NCI-H510A (cell line): ENCODE results near the gene NEK8.
"Not testable (repeated sequence)": the region's sequence is repeated elsewhere in the genome, so short reads cannot be mapped to it uniquely, and the experiment has no call there.

Source experiments
- DNase-seq: peaks from one replicate; lab custom pipeline; 2025; lab: John Stamatoyannopoulos, UW

NEK8 gene

DNA sequence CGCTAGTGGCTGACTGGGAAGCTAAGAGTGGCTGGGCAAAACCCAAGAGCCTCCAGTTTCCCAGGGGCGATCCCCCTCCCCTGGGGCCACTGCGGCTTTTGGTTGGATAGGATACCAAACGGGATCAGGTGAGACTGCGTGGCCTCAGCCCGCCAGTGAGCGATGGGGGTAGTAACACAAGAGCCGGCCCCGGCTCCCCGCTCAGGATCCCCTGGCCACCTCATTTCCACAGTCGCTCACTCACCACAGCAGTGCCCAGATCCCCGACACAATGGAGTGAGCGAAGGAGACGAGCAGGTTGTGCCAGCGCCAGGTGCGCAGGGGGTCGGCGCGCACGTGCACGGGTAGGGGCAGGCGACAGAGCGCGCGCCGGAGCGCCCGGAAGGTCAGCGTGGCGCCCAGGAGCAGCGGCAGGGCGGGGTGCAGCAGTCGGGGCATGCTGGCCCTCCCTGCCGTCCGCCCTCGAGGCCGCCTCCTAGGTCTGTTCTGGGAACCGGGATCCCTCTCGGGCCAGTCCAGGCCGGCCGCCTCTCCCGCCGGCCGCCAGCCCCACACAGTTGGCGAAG, 2.8 kb upstream of the NEK8 start:
- DNase-seq = peak; percentile 96

DNA sequence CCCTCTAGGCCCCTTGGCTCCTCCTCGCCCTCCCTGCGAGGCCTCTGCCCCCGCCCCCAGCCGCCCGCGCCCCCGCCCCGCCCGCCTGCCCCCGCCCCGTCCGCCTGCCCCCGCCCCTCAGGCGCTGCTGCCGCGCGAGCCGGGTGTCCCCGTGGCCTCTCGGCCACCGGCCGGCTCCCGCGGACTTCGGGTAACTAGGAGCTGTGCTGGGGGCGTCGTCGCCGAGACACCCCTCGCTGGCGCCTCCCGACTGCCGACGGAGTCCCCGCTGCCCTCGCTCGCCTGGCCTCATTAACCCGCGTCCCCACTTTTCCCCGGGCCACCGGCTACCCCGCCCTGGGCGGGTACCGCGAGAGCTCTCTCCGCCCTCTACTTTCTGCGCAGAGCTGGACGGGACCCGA, 2.4 kb upstream of the NEK8 start, which contains the start of gene TLCD1:
Gene TLCD1 (minus strand): TSS at position 8 of the 401 bp plus-strand sequence. CDS start 136 bp downstream, outside the sequence.
- peak; percentile 80 for DNase-seq

DNA sequence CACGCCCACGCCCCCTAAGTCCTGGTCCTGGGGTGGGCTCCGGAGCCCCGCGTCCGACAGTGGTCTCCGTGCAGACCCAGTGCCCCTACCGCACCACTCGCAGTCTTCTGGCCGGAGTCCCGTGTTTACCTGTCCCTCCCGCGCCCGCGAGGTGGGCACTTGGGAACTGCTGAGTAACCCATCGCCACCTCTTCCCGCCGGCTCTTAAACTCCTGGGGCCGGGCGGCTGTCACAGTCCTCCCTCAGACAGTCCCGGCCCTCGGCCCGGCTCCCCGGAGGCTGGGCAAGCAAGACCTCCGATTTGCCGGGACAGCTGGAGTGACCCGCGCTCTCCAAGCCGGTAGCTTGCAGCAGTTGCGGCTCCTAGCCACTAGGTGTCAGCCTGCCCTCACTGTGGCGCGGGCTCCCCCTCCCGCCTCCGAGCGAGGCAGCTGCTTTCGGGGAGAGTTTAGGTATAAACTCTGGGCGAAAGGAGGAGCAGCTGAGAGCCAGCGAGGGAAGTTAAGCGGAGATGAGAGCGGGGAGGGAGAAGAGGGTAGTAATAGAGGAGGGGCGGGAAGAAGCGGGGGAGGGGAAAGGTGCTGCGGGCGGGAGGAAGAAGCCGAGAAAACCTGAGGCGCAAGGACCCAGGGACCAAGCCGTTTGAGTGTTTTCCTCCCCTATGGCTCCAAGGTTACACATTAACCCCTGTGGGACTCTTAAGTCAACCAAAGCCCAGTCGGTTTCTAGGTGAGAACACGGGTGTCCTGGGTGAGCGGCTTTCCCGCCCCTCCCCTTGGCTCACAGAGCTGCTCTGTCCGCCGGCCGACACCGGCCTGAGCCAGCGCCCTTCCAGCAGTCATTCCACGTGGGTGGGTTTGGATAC, 1.7 kb upstream of the NEK8 start:
- peak; percentile 98 for DNase-seq

DNA sequence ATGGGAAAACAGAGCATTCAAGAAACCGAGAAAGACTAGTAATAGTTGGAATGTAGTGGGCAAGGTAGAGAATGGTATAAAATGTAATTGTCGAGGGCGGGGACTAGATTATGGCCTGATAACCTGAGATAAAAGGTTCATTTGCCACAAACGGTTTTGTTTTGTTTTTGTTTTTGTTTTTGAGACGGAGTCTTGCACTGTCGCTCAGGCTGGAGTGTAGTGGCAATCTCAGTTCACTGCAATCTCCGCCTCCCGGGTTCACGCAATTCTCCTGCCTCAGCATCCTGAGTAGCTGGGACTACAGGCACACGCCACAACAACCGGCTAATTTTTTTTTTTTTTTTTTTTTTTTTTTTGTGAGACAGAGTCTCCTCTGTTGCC, 1.4 kb downstream of the NEK8 start:
- no peak for DNase-seq

DNA sequence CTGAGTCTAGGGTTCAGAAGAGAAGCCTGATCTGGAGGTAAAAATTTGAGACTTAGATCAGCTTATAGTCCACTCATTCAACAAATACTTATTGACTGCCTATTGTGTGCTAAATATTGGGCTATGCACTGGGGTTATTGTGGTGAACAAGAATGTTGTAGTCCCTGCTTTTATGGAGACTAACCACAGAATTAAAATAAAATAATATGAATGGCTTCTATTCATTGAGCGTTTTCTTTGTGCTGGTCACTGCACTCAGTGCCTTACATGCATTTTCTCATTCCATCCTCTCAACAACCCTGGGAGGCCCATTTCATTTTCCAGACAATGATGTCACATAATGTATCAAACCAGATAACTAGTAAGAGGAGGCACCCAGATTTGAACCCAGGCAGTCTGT, 4.8 kb downstream of the NEK8 start:
- no peak for DNase-seq

DNA sequence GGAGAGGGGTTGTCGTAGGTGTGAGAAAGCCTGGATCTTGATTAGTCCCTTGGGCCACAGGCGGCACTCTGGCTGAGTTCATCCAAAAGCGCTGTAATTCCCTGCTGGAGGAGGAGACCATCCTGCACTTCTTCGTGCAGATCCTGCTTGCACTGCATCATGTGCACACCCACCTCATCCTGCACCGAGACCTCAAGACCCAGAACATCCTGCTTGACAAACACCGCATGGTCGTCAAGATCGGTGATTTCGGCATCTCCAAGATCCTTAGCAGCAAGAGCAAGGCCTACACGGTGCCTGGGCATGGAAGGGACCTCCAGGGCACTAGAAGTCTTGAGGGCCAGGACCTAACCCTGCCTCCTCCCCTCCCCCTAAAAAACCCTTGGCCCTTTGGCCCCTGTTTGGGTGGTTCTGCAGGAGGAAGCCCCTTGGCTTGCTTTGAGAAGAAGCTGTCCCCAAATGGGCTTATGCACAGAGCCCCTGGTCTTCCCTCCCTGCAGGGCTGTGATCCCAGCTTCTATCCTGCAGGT, 6.2 kb downstream of the NEK8 start:
- DNase-seq = no peak

DNA sequence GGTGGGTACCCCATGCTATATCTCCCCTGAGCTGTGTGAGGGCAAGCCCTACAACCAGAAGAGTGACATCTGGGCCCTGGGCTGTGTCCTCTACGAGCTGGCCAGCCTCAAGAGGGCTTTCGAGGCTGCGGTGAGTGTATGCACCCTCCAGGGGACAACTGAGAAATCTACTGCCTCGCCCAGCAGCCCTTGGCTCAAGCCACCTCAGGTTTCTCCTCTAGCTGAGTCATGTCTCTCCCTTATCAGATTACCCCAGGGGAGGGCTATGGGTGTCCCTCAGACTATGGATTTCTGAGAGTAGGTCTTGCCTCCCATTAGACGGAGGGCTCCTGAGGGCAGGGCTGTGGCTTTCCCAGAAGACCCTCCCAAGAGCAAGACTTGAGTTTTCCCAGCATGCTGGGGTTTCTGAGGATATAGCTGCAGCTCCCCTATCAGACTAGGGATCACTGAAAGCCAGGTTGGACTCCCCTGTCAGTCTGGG, 6.7 kb downstream of the NEK8 start:
- DNase-seq = no peak

DNA sequence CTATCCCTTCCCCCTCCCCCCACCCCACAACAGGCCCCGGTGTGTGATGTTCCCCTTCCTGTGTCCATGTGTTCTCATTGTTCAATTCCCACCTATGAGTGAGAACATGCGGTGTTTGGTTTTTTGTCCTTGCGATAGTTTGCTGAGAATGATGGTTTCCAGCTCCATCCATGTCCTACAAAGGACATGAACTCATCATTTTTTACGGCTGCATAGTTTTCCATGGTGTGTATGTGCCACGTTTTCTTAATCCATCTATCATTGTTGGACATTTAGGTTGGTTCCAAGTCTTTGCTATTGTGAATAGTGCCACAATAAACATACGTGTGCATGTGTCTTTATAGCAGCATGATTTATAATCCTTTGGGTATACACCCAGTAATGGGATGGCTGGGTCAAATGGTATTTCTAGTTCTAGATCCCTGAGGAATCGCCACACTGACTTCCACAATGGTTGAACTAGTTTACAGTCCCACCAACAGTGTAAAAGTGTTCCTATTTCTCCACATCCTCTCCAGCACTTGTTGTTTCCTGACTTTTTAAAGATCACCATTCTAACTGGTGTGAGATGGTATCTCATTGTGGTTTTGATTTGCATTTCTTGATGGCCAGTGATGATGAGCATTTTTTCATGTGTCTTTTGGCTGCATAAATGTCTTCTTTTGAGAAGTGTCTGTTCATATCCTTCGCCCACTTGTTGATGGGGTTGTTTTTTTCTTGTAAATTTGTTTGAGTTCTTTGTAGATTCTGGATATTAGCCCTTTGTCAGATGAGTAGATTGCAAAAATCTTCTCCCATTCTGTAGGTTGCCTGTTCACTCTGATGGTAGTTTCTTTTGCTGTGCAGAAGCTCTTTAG, 7.6 kb downstream of the NEK8 start:
- not testable (repeated sequence) for DNase-seq

DNA sequence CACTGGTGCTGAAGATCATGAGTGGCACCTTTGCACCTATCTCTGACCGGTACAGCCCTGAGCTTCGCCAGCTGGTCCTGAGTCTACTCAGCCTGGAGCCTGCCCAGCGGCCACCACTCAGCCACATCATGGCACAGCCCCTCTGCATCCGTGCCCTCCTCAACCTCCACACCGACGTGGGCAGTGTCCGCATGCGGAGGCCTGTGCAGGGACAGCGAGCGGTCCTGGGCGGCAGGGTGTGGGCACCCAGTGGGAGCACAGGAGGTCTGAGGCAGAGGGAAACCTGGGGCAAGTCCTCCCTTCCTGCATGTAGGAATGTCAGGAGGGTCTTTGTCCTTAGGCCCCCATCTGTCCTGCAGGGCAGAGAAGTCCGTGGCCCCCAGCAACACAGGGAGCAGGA, 8.7 kb downstream of the NEK8 start:
- no peak for DNase-seq

DNA sequence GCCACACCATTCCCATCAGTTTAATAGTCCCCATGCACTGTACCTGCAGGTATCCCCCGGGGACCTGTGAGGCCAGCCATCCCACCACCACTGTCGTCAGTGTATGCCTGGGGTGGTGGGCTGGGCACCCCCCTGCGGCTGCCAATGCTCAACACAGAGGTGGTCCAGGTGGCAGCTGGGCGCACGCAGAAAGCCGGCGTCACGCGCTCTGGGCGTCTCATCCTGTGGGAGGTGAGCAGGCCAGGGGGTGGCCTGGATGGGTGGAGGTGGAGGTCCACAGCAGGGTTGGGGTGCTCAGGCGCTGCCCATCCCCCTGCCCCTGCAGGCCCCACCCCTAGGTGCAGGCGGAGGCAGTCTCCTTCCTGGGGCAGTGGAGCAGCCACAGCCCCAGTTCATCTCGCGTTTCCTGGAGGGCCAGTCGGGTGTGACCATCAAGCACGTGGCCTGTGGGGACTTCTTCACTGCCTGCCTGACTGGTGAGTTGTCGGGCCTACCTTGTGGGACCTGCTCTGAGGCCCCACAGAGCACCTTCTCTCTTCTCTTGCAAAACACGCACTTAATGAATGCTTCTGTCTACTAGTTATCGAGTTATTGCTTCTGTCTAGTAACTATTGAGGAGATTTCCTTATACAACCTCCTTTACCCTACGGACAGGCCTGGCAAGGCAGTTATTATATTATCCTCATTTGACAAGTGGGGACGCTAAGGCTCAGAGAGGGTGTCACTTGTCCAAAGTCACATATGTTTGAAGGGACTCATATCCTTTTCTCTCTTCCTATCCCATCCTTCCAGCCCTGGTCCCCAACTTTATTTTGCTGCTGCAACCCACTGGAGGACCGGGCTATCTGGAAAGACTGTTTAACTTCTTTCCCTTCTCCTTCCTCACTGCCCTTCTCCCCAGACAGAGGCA, 9.4 kb downstream of the NEK8 start:
- DNase-seq = no peak

DNA sequence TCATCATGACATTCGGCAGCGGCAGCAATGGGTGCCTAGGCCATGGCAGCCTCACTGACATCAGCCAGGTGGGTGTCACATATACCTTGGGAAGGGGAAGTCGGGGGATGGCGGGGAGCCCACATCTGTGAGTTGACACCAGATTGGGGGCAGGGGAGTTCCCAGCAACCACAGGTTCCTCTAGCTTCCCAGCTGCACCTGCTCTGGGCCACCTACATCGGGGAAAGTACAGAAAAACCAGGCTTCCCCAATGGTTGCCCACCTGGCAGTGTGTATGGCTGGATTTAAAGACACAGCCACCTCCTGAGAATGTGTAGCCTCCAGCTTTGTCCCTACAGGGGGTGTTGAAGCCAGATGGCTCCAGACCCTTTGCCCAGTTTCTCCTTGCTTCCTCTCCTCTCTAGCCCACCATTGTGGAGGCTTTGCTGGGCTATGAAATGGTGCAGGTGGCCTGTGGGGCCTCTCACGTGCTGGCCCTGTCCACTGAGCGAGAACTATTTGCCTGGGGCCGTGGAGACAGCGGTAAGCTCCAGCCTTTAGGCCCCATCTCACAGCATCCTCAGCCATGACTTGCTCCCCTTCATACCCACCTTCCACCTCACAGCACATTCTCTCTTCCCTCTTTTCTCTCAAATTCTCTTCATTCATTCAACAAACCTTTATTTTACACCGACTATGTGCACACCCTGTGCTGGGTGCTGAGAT, 10.2 kb downstream of the NEK8 start:
- no peak for DNase-seq

DNA sequence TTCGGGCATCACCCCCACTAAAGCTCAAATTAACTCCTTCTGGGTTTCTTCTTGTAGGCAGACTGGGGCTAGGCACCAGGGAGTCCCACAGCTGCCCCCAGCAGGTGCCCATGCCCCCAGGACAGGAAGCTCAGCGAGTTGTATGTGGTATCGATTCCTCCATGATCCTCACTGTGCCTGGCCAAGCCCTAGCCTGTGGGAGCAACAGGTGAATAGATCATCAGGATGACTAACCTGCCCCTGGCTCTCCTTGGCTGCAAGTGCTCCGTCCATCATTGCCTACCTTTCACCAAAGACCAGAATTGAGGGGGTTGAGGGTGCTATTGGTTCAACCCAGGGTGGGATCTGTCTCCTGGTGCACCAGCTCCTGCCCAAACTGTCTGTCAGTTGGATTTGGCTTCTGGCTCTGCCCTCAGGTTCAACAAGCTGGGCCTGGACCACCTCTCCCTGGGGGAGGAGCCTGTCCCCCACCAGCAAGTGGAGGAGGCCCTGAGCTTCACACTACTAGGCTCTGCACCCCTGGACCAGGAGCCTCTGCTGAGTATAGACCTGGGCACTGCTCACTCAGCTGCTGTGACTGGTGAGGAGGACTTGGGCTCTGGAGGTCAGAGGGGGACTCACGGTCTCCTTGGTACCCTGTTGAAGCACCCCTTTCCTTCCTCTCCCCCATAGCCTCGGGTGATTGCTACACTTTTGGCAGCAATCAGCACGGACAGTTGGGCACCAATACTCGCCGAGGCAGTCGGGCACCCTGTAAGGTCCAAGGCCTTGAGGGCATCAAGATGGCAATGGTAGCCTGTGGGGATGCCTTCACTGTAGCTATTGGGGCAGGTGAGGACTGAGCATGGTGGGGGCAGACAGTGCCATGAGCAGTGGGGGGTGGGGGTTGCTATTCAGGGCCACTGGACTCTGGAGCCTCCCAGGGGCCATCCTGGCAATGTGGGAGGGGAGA, 12.1 kb downstream of the NEK8 start:
- DNase-seq = no peak

DNA sequence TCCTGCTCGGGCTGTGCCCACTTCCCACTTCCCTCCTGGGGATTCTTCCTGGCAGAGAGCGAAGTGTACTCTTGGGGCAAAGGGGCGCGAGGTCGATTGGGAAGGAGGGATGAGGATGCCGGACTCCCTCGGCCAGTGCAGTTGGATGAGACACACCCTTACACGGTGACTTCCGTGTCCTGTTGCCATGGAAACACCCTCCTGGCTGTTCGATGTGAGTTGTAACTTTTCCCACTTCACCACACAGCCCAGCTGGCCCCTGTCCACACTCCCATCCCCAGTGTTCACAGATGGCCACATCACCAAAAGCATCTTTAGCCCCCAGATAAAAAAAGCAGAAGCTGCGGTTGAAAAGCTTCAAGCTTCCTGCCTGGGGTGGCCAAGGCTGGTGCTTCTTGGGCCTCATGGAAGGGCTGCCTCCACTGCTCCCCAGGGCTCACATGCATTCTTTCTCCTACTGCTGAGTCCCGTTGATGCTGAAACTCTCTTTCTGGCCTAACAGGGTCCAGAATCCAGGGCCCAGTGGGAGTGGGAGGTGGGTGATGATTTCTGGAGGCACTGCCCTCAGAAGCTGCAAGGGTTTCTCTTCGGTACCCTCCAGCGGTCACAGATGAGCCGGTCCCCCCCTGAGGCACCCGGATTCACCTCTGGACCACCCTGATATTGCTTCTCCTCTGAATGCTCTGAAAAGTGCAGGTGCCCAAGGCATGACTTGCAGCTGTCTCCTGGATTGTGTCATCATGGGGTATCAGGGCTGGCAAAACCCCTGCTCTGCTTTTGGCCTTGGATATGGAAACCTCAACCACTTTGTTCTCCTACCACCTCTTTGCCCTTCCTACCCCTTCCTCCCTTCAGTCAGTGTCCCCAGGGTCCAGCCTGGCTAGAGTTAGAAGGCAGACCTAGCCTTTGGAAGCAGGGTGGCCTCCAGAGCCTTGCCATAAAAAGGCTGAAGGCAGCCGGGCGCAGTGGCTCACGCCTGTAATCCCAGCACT, 13.1 kb downstream of the NEK8 start:
- DNase-seq = no peak

DNA sequence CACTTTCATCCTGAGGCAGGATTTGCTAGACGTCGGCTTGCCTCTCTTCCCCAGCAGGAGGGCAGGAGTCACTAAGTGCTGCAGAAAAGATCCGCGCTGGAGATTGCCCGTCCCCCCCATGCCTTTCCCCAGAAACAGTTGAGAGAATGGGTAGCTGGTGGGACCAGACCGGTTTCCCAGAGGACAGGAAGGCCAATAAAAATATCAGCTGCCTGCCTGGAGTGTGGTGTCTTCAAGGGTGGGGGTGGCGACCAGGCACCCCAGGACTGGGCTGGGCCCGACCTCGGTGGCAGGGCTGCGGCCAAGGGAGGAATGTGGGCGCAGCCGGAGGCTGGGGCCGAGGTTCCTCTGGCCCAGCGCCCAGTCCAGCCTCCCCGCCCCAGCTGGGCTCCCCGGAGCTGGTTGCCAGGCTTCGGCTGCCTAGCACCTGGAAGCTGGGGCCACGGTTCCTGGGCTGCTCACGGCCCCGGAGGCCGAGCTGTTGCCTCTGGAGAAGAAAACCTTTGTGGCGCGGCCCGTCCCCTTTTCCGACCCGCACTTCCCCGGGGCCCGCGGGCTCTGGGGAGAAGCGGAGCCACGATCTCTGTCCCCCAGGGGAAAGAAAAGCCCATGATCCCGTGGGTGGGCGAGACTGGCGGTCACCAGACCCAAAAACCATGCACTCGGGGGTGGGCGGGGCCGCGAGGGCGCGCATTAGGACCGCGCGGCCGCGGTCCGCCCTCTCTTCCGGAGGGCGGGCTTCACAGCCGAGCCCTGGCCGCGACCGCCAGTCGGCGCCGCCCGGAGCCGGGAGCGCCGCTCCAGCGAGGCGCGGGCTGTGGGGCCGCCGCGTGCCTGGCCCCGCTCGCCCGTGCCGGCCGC, 14.9 kb downstream of the NEK8 start, which contains the start of gene TRAF4:
Gene TRAF4 (plus strand): TSS at position 769 of the 861 bp plus-strand sequence. CDS start 102 bp downstream, outside the sequence.
- peak; percentile 96 for DNase-seq

DNA sequence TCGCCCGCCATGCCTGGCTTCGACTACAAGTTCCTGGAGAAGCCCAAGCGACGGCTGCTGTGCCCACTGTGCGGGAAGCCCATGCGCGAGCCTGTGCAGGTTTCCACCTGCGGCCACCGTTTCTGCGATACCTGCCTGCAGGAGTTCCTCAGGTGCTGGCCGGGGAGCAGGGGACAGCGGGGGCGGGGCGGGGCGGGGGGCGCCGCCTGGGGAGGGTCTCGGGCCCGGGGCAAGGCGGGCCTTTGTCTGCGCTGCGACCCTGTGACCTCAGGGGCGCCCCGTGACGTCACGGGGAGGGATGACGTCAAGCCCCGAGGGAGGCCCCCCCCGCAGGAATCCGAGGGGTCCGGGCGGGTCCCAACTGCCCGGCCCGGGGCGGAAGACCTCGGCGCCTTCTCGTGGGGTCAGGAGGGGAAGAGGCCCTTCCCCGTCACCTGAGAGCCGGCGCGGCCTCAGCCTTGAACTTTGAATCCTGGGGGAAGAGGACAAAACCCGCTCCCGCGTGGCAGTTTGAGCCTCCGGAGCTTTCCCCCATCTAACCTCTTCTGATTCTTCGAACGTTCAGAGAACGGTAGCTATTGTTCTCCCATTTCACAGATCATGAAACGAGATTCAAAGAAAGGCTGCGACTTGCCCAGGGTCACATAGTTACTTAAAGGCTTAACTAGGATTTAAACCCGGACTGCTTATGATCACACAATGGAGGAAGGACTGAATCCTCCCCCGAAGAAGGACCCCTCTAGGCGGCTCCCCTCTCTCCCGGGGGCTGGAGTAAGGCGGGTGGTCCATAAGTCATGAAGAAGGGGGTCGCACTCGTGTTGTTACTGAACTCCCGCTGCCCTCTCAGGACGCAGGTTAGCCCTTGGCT, 15.8 kb downstream of the NEK8 start:
- DNase-seq = no peak
